ENCODE measurements around the gene PTPN12. TPM values are rescaled to one million over a fixed set of nuclear protein-coding genes. Genes with fewer than 3 reads are reported as not detected.

PTPN12 gene
- total RNA-seq, 1 experiment from 2014 or later, result 82.1 TPM

GRCh38 chr7:77542409-77542808, 5.3 kb downstream of the PTPN12 start:
- intact Hi-C loops (cut with micrococcal nuclease; ENCODE audit: unreplicated experiment), result no loop called here

GRCh38 chr7:77542895-77543294, 5.8 kb downstream of the PTPN12 start:
- DNase-seq (ENCODE audit: low read depth, low spot score) (no peak), ATAC-seq (no peak)
- in situ Hi-C loops (cut with HindIII; ENCODE audit: low pct_unique_long_range_greater_than_20kb, low sequenced_read_pairs) (no loop called here), intact Hi-C loops (cut with micrococcal nuclease; ENCODE audit: unreplicated experiment) (no loop called here)
- H3K9me3 ChIP-seq (ENCODE audit: control insufficient read depth, insufficient read depth, low read depth, low read length), result no peaks in the 10 kb centered on the region
- H3K27me3 ChIP-seq (ENCODE audit: control insufficient read depth, insufficient read depth, low read length), result no peaks in the 10 kb centered on the region
- ChIA-PET CTCF (no interaction called here), POLR2A (no interaction called here)
- BruUV-seq (replicated peaks), result no TSS peak
- TF ChIP-seq SIN3A (IDR thresholded peaks at IDR 0.05; ENCODE audit: borderline replicate concordance, insufficient read depth, low read depth, low read length) (no peak), CTCF (IDR thresholded peaks at IDR 0.05) (no peak), REST (IDR thresholded peaks at IDR 0.05; ENCODE audit: insufficient read depth in 1 of 2, low read depth in 2 of 2, low read length in 1 of 2) (no peak), TCF7L2 (IDR thresholded peaks at IDR 0.05; ENCODE audit: low read depth, low read length) (no peak), POLR2AphosphoS5 (IDR thresholded peaks at IDR 0.05; ENCODE audit: low read depth, low read length) (no peak)
- no peak overlapping the region for H3K27ac ChIP-seq (ENCODE audit: low read length)
- no peak overlapping the region for H3K4me3 ChIP-seq (ENCODE audit: low read depth in 2 of 2, low read length in 2 of 2)
- peaks cover 32% of the 10 kb centered on the region for H3K4me1 ChIP-seq (ENCODE audit: control insufficient read depth, insufficient read depth, low read length)
- H3K36me3 ChIP-seq (ENCODE audit: control insufficient read depth, insufficient read depth, low read length), result peaks cover 5% of the 10 kb centered on the region

More at GRCh38 chr7:77542409-77542808, 5.3 kb downstream of the PTPN12 start:
- POLR2A ChIA-PET, result interaction anchor here (0.6 kb wide), 1 partner anchor 86 kb away, joined by 6 read pairs; no protein-coding TSS in a partner anchor
- BruUV-seq (replicated peaks), result TSS peak; percentile 20
- Histone ChIP-seq H3K9me3 (ENCODE audit: control insufficient read depth, insufficient read depth, low read depth, low read length) (no peaks in the 10 kb centered on the region), H3K36me3 (ENCODE audit: control insufficient read depth, insufficient read depth, low read length) (peaks cover 5% of the 10 kb centered on the region; the same call in 1 of the 2 replicates), H3K27ac (ENCODE audit: low read length) (no peak overlapping the region), H3K4me3 (ENCODE audit: low read depth in 2 of 2, low read length in 2 of 2) (no peak overlapping the region), H3K27me3 (ENCODE audit: control insufficient read depth, insufficient read depth, low read length) (no peaks in the 10 kb centered on the region), H3K4me1 (ENCODE audit: control insufficient read depth, insufficient read depth, low read length) (peaks cover 31% of the 10 kb centered on the region)
- no peak for ATAC-seq
- CTCF ChIA-PET, result no interaction called here
- TF ChIP-seq TCF7L2 (IDR thresholded peaks at IDR 0.05; ENCODE audit: low read depth, low read length) (no peak), POLR2AphosphoS5 (IDR thresholded peaks at IDR 0.05; ENCODE audit: low read depth, low read length) (no peak), SIN3A (IDR thresholded peaks at IDR 0.05; ENCODE audit: borderline replicate concordance, insufficient read depth, low read depth, low read length) (no peak), CTCF (IDR thresholded peaks at IDR 0.05) (no peak), REST (IDR thresholded peaks at IDR 0.05; ENCODE audit: insufficient read depth in 1 of 2, low read depth in 2 of 2, low read length in 1 of 2) (no peak)
- DNase-seq (ENCODE audit: low read depth, low spot score), result no peak
- in situ Hi-C loops (cut with HindIII; ENCODE audit: low pct_unique_long_range_greater_than_20kb, low sequenced_read_pairs), result no loop called here

All from Panc1 (cell line).